Amygdala (tissue), 56 donors: Measurements from ENCODE around the gene ACTR3.

ENCODE experiments used
- DNase-seq, 56 donors: peaks; one replicate each; lab custom pipeline; 2025; lab: John Stamatoyannopoulos, UW

The ACTR3 gene

DNA sequence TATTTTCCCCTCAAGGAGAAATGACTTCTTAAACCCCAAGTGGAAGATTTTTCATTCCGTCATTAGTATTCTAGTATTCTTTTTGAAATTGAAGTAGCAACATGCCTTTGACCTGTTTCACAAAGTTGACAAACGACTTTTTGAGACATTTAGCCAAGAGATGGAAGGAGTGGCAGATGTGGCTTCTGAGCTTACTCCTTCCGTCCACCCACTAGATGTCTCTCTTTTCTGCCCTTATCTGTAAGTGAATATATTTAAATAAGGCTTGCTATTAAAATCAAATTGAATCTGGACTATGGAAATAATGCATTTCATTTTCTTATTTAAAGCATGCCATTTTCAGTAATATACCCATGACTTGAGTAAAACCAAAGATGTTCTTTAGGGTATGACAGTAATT is 74.1 kb downstream of the ACTR3 start:
- DNase-seq: no peak

- DNase-seq: no peak
These were observed 74.5 kb downstream of the ACTR3 start for GRCh38 chr2:113964436-113964835.

GRCh38 chr2:113965228-113965627 is 75.3 kb downstream of the ACTR3 start:
- DNase-seq: no peak

DNA sequence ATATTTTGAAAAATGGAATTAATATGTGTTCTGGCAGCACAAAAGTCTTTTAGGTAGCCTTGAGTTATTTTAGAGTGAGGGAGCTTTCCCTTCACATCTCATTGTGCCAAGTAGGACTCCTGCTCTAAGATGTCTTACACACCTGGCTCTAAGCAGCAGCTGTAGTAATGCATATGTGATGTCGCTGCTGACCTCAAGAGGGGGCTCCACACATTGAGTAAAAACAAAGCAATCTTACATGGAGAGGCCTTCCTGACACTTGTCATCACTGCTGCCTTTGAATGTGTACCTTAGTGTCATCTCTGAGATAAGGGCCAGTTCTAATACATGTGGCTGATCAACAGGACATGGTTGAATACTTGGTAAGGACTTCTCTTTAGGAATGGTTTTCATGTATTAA is 75.8 kb downstream of the ACTR3 start:
- peak in 1 of 56 donors; percentile 21 for DNase-seq

DNA sequence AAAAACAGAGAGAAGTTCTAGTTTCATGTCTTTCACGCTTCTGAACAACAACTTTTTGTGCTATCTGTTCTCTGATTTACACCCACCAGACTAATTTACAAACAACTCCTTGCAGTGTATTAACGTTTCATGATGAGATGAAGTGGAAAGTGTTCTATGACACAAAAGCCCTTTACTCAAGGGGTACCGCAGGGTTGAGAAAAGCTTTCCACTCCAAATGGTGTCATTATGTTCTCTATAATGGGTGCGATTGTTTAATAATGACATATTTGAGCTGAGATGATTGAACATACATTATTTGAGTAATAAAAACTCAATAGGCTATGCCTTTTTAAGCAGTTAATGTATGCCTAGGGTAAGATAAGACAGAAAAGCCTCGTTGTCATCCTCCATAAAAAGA is 76.3 kb downstream of the ACTR3 start:
- DNase-seq: no peak

GRCh38 chr2:113966832-113967231 is 76.9 kb downstream of the ACTR3 start:
- no peak for DNase-seq

DNA sequence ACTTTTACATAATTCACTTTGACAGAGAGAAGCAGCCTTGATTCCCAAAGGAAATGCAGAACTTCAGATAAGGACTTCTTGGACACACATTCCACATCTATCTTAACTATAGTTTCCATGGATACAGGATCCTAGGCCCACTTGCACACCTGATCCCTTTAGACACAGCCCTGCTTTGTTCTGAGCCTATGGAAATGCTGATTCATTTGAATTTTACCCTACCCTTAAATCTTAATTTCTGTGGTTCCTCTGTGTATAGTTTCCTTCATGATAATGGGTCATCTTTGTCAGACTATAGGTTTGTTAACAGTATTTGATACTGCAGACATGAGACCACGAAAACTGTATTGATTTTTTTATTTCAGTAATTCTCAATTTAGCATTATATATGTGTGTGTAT is 77.4 kb downstream of the ACTR3 start:
- no peak for DNase-seq

DNA sequence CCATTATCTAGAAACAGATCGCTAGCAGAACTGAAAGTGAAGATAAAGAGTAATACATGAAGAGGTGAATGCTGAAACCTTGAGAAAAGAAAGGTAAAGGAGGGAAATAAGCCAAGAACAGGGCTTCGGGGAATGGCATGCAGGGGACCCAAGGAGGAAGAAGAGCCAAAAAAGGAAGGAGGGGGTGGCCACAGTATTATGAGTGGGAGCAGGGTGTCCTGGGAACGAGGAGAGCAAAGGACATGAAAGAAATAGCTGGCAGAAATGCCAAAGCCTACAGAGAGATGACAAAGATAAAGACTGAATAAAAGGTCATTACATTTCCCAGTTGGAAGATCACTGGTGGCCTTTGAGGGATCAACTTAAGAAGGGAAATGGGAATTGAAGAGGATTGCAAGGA is 82.9 kb downstream of the ACTR3 start:
- DNase-seq: no peak

GRCh38 chr2:113973810-113974209 is 83.9 kb downstream of the ACTR3 start:
- no peak for DNase-seq

DNA sequence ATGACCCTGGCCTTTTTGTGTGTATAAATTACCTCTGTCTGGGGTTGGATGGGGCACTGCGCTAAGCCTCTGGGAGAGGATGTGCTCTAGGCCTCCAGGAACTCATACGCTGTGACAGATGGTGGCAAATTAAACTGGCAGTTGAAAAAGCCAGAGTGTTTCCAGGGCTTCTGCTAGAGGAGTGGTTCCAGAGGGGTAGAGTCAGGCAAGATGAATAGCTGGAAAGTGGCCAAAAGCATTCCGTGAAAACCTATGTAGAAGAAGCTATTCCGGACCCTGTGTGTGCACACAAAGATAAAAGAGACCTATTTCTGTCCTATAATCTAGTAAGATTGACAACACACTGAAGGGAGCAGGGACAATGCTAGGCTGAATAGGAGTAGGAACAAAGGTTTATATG is 84.8 kb downstream of the ACTR3 start:
- no peak for DNase-seq

DNA sequence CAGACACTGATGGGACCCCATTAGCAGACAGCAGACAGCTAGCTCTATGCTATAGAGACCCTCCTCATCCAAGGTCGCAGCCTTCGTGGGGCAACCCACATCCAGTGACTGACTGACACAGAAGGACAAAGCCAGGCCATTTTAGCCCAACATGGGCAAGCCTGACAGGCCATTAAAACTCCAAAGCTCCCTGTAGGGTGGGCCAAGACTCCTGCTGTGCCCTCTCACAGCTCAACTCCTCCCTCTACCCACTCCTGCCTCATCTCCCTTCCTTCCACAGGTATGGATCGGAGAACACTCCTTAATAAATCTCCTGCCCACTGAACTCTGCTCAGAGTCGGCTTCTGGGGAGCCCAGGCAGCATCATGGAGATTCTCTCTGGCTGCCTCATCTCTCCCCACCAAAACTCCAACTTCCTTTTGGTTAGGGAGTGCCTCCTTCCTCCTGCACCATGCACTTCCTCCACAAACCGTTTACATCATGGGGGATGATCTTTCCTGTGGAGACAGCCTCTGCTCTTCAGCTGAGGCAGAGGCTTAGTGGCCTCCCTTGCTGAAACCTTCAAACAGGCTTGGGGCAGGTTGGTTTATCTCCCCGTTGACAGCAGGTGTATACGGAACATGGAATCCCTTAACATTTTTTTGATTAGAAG is 86.5 kb downstream of the ACTR3 start:
- DNase-seq: no peak

DNA sequence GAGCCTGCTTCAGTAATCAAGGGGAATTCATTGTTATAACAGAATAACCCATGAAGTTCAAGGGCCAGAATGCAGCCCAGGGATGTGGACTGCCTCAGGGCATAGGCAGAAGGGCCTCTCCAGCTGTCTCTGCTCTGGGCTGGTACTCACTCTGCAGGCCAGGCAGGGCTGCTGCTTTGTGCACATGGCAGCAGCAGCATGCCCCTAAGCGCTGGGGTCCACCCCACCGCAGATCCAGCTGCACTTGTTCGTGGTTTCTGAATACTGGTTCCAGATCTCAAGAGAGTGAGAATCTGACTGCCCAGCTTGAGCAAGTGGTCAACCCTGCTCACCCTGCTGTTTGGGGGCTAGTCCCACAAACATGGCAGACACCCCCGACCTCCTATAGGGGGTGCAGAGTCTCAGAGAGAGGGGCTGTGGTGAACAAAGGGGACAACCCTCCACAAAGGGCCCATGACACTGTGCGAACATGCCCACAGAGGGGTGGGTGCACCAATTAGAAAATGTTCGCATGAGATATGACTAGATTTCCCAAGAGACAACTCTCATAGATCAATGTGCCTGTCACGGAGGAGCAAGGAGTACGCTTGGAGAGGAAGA is 87.3 kb downstream of the ACTR3 start:
- no peak for DNase-seq

DNA sequence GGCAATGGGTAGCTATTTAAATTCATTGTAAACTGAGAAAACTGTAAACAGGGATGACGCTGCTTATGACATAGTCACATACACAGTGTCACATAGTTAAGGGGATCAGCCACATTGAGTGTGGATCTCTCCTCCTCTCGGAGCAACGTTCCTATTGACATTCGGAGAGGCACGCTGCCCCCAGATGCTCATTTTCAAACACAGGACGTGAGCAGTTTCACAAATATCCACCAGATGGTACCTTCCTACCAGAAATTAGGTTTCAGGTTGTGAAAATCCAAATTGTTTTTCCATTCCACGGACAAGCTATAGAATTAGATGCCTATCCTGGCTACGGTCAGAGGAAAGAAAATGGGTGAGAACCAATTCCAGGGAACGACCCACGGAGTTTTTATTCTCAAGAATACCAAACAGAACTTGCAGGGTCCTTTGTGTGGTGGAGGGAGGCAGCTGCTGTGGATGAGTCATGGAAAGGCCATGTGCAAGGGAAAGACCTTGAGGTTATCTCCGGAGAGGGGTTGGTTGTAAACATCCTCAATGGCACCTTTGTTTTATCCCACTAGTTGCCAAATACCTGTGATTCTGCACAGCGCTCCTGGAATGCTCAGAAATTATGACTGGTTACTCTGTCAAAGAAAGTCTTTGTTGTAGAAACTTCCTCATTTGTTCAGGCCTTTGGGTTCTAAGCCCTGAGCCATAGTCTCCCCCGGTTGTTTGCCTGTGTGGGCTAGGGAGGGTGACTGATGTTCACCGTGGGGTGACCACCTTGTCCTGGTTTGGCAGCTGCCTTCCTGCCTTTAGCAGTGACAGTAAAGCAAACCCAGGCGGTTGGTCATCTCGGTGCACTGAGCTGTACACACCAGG is 88.0 kb downstream of the ACTR3 start:
- peak in 5 of 56 donors; percentile 11 to 39 (median 25) for DNase-seq

GRCh38 chr2:113978524-113979190 is 88.8 kb downstream of the ACTR3 start:
- no peak for DNase-seq

- no peak for DNase-seq
These were observed 89.6 kb downstream of the ACTR3 start for GRCh38 chr2:113979191-113980128.

GRCh38 chr2:113980946-113981345 is 91.1 kb downstream of the ACTR3 start:
- DNase-seq: no peak

DNA sequence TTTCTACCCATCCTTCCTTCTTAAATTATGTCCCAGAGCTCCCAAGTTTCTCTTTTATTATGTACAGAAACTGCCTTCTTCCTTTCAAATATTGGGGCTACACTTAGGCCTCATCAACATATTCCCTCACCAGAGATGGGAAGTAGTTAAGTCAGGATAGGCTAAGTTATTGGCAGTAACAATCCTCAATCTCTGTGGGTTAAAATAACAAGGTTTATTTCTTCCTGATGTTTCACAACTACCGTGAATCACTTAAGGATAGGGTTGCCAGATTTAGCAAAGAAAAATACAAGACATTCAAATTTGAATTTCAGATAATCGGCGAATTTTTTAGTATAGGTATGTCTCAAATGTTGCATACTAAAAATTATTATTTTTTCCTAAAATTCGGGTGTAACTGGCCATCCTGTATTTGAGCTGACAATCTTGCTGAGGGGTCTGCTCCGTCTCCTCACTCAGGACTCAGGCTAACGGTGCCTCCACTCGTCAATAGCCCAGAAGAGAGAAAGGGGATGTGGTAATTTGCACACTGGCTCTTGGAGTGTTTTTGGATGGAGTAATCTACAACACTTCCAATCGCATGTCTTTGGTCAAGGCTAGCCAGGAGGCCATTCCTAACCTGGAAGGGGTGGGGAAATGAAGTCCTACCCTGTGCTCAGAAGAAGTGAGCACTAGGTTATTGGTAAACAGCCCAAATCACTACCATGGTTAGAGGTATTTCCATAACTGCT is 91.7 kb downstream of the ACTR3 start:
- no peak for DNase-seq

DNA sequence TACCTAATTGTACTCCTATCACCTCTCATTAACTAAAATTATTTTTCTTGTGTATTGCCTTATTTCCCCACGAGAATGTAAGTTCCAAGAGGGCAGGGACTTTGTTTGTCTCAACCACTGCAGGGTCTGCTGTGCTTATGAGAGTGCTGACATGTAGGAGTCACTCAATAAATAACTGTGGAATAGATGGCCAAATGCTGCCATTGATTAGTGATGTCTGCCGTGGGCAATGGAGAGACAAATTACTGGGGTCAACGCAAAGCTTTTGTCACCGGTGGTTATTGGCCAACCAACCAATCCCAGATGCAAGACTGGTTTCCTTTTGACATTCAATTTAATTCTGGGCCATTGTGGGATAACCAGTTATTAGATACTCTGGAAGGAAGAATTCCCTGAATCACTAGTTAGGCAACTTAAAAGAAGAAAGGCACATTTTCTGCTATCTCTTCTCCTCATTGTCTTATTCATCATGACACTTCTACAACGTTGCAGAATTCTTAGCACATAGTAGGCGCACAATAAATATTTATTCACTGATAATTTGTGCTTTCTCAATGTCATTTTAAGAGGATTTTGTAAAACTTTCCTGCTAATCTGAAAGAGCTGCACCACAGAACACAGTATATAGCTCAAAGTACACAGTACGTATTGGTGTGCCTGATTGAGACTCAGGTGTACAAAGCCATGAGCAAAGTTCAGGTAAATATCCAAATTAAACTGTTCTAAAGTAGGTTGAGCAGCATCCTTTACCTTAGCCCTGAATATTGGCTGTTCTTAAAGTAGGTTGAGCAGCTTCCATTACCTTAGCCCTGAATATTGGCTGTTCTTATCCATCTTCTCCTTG is 95.9 kb downstream of the ACTR3 start:
- no peak for DNase-seq
